Measurements from ENCODE around the gene MOSPD2.

The MOSPD2 gene

DNA sequence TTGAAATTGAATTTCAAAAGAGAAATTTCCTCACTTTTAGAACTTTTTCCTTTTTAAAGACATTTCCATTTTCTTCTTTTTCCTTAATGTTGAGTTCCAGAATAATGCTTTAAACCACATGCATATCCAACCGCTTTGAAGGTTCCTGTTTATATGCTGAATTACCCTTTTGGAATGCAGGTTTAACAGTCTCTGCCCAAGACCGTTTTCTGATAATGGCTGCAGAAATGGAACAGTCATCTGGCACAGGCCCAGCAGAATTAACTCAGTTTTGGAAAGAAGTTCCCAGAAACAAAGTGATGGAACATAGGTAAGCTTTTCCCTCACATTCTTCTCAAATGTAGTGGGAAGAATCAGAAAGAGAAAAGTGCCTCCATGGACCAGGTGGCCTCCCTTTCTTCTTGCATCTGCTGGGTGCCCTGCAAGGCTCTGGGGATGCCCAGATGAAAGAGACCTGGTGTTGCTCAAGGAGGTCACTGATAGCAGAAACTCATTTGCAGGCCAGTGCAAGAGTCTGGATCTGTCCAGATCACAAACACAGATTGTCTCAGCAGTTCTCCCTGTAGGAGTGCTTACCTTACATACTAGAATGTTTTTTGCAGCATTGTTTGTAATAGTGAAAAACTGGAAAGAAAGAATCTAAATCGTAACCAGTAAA is 42.9 kb downstream of the MOSPD2 start:
- DNase-seq: no peak

DNA sequence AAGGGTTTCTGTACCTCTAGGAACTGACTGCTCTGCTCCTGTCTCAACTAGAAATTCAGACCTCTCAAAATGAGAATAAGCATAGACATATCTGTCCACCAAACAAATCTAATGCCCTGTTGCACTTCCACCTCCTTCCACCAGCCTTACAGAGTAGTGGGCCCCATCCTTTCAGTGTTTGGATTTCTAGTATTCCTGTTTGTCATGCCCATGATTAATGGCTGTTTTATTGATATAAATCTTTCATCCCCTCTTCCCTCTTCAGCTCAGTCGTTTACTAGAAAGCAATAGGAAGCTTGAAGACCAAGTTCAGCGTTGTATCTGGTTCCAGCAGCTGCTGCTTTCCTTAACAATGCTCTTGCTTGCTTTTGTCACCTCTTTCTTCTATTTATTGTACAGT is 46.2 kb downstream of the MOSPD2 start:
- no peak for DNase-seq

DNA sequence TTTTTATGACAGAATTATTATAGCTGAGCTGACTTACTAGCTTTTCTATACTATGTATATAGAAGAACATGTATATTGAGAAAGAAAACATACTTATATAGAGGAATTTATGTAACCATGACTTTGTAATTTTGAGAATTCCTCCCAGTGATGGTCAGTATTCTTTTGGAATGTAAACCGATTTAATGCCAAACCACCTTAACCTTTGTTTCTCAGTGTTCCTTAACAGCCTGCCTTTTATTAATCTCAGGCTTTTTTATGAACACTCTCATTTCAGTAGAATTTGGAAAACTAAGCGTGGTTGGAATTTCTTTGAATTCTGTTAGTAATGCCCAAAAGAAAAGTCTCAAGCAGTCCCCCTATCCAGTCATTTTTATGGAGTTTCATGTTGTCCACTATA is 47.0 kb downstream of the MOSPD2 start:
- DNase-seq: no peak

GRCh38 chrX:14922437-14922836 is 49.2 kb downstream of the MOSPD2 start:
- DNase-seq: no peak

GRCh38 chrX:14923761-14924160 is 50.5 kb downstream of the MOSPD2 start:
- no peak for DNase-seq

DNA sequence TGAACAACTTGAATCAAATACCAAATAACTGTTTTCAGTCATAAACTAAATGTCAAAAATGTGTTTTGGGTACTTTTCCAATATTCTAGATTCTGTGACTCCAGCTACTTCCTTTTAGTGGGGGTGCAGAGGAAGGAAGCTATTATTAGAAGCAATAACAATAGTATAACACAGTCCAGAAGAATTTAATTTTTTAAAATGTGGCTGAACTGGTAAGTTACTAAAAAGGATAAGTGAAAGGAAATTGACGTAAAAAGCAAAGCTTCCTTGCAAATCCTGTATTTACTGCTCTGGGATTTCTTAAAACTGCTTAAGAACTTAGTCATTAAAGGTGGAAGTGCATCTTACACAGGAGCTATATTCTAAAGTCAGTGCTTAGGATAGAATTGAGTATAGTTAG is 53.2 kb downstream of the MOSPD2 start:
- DNase-seq: no peak

- peak; percentile 11 for DNase-seq
Measured at GRCh38 chrX:14927401-14927800, 54.2 kb downstream of the MOSPD2 start.

GRCh38 chrX:14930663-14931062 is 57.4 kb downstream of the MOSPD2 start:
- no peak for DNase-seq

DNA sequence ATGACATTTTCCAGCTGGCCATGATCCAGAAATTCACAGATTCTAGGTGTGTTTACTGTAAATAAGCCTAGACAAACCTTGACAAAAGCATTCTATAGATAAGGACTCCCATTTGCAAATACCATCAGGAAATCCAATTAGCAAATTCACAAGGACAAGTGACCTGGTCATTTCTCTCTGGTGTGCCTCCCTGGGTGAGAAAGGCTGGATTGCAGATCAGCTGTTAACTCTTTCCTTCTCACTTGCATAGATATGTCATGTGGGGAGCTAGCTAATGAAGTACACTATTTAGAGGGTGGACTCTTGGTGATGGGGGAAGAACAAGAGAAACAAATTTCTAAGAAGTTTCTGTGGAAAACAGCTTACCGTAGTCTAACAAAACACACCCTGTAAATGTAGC is 58.9 kb downstream of the MOSPD2 start:
- DNase-seq: no peak

DNA sequence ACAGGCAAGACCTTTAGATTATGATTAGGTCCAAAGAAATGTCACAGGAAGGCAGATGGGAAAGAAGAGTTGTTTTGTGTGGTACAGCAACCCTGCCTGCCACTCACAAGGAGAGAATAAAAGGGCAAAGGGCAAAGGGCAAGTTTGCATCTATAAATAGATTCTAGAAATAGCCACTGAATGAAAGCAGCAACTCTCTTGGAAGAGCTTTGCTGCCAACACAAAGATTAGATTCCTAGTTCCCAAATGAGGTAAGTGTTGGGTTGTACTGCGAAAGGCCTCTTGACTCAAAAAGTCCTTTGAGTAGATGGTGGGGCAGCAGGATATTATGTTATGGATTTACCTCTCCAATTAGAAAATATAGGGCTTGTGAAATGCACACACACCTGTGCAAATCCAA is 61.2 kb downstream of the MOSPD2 start:
- DNase-seq: peak; percentile 14

DNA sequence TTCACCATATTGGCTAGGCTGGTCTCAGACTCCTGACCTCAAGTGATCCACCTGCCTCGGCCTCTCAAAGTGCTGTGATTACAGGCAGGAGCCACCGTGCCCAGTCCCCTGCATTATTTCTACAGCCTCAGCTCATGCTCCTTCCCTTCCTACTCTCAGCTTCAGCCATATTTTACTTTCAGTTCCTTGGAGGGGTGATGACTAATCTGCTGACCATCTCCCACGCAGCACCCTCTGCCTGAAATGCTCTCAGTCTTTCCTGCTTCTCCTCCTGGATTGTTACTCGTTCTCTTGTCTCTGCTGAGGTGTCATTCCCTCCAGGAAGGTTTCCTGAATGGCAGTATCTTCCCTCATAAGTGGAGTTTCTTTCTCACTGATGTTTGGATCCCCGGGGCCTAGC is 63.3 kb downstream of the MOSPD2 start:
- no peak for DNase-seq

DNA sequence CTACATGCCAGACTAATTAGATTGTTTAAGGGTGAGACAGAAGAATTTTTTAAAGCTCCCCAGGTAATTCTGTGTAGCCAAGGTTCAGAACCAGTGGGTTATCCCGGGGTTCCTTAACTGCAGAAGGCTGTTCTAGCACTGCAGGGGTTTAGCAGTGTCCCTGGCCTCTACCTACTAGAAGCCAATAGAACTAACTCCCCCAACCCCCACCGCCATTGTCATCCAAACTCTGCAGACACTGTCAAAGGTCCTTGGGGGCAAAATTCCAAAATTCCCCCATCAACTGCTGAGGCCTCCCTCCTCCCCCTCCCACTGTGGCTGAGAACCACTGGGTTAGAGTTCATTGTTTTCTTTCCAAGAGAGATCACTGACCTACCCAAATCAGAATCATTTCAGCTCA is 66.4 kb downstream of the MOSPD2 start:
- no peak for DNase-seq

DNA sequence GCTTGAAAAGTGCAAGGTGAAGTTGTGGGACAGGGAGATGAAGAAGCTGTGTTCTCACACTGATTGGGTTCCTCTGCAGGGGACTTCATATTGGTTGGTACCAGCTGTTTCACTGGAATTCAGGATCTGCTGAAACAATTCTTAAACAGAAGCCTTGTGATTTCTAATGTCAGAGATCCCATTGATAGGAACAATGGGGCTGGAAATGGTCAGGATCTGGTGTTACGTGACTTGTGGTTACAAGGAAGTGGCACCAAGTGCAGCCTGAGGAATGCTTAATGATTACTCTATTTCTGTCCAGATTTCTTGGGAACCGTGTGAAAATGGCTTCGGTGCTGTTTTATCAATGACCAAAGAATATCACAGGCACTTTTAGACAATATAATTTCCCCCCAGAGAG is 68.1 kb downstream of the MOSPD2 start:
- DNase-seq: no peak

DNA sequence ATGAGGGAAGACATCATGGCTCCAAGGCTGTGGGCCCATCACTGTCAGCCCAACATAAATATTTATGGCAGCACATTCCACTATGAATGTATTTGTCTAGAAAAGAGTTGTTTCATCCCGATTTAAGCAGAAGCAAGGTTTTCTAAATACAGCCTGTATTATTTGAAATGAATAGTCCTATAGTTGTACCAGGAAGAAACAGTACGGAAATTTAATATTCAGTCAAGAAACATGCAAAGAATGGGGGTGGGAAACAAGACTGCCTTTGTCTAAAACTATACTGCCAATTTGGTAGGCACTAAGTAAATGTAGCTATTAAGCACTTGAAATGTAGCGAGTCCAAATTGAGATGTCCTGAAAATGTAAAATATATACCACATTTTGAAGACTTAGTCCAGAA is 69.1 kb downstream of the MOSPD2 start:
- DNase-seq: no peak

- no peak for DNase-seq
Measured at GRCh38 chrX:14943962-14944361, 70.7 kb downstream of the MOSPD2 start.

DNA sequence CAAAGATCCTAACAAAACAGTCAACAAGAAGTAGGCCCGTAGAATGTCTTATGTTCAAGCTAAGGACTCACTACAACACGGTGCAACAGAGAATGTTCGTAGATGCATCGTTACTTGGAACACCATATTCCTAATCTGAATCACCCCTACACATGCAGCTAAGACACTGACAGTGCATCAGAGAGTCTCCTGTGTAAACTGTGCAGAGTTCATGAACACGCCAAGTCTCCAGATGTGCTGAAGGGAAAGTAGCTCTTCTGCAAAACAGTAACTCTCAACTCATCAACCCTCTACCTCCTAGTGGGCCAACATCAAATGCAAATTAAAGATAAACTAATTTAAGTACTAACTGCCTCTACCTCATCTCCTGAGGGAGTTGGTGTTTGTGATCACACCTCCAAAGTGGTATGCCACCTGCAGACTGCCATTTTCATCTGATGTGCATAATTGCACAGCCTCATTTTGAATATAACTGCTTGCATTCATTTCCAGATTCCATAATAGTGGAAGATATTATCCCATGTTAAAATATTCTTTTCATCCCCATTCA is 73.5 kb downstream of the MOSPD2 start:
- DNase-seq: peak; percentile 42

- DNase-seq: no peak
Measured at GRCh38 chrX:14948691-14949090, 75.5 kb downstream of the MOSPD2 start.

DNA sequence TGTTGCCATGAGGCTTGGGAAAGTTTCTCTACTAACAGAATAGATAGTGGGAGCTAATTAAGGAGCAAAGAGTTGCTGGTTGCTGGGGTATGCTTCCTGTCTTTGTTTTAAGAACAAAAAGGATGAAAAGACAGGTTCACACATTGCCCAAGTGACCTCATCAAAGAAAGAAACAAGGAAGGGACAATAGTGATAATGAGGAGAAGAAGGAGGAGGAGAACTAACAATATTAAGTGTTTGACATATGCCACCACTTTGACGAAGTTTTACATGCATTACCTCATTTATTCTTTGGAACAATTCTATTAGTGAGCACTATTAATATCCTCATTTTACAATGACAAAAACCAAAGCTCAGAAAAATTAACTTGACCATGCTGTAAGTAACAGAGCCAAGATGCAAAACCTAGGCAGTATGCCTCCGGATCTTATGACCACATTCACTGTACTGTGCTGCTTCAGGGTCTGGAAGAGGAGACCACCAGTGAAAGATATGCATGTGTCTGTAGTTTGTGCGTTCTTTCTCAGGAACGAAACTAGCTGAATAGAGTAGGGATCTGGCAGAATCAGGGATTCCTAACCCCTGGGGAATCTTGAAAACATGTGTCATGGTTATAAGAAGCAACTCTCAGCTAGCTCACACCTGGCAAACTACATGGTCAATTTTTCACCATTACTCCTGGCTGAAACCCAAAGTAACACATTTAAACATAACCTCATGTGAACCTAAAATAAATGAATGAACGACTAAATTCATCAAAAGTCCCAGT is 83.8 kb downstream of the MOSPD2 start:
- no peak for DNase-seq

GRCh38 chrX:14963447-14964236 is 90.4 kb downstream of the MOSPD2 start:
- DNase-seq: no peak

DNA sequence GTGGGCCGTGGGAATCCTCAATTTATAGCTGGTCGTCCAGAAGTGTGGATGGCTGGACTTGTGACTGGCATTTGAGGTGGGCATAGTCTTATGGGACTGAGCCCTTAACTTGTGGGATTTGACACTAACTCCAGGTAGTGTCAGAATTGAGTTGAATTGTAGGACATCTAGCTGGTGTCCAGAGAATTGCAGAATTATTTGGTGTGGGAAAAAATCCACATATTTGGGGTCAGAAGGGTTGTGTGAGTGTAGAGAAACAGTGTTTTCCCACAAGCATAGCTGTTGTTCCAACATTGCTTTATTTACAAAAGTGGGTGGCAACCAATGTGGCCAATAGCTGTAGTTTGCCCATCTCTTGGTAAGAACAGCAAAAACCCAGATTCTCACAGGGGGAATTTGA is 91.3 kb downstream of the MOSPD2 start:
- DNase-seq: no peak

Measured in NCI-H69 (cell line).